ENCODE measurements around the gene MBP.

Gene MBP

GRCh38 chr18:77043541-77044280 lies 88.9 kb downstream of the MBP start:
- no peak for TF ChIP-seq CEBPB (IDR thresholded peaks at IDR 0.05)
- TF ChIP-seq USF1 (IDR thresholded peaks at IDR 0.05) = no peak
- no peak for TF ChIP-seq EP300 (IDR thresholded peaks at IDR 0.05; ENCODE audit: borderline replicate concordance)
- TF ChIP-seq CREB1 (IDR thresholded peaks at IDR 0.05; ENCODE audit: low read depth) = no peak
- TF ChIP-seq EGR1 (IDR thresholded peaks at IDR 0.05) = no peak
- no peak for TF ChIP-seq TAF1 (IDR thresholded peaks at IDR 0.05; ENCODE audit: low read depth)
- no peak for TF ChIP-seq TEAD4 (IDR thresholded peaks at IDR 0.05)
- no peak for TF ChIP-seq REST (IDR thresholded peaks at IDR 0.05; ENCODE audit: low read depth)
- TF ChIP-seq MAX (IDR thresholded peaks at IDR 0.05) = no peak
- no peak for TF ChIP-seq NFIC (IDR thresholded peaks at IDR 0.05)
- no peak for TF ChIP-seq YY1 (IDR thresholded peaks at IDR 0.05; ENCODE audit: low read depth)
- TF ChIP-seq RAD21 (IDR thresholded peaks at IDR 0.05; ENCODE audit: low read depth) = no peak
- TF ChIP-seq TCF12 (IDR thresholded peaks at IDR 0.05; ENCODE audit: low read depth) = no peak
- no peak for TF ChIP-seq ZBTB7A (IDR thresholded peaks at IDR 0.05; ENCODE audit: low read depth)
- no peak for TF ChIP-seq FOXM1 (IDR thresholded peaks at IDR 0.05; ENCODE audit: borderline replicate concordance, low read depth)

- TF ChIP-seq MAX (IDR thresholded peaks at IDR 0.05) (no peak), CREB1 (IDR thresholded peaks at IDR 0.05; ENCODE audit: low read depth) (no peak), TEAD4 (IDR thresholded peaks at IDR 0.05) (no peak), EP300 (IDR thresholded peaks at IDR 0.05; ENCODE audit: borderline replicate concordance) (no peak), TCF12 (IDR thresholded peaks at IDR 0.05; ENCODE audit: low read depth) (no peak), NFIC (IDR thresholded peaks at IDR 0.05) (no peak), EGR1 (IDR thresholded peaks at IDR 0.05) (no peak), USF1 (IDR thresholded peaks at IDR 0.05) (no peak), REST (IDR thresholded peaks at IDR 0.05; ENCODE audit: low read depth) (no peak), CEBPB (IDR thresholded peaks at IDR 0.05) (no peak), YY1 (IDR thresholded peaks at IDR 0.05; ENCODE audit: low read depth) (no peak), TAF1 (IDR thresholded peaks at IDR 0.05; ENCODE audit: low read depth) (no peak), ZBTB7A (IDR thresholded peaks at IDR 0.05; ENCODE audit: low read depth) (no peak), FOXM1 (IDR thresholded peaks at IDR 0.05; ENCODE audit: borderline replicate concordance, low read depth) (no peak), RAD21 (IDR thresholded peaks at IDR 0.05; ENCODE audit: low read depth) (no peak)
Observed at GRCh38 chr18:77042583-77042982, 90.0 kb downstream of the MBP start.

GRCh38 chr18:77039196-77040130 lies 93.1 kb downstream of the MBP start:
- TF ChIP-seq MAX (IDR thresholded peaks at IDR 0.05) (no peak), USF1 (IDR thresholded peaks at IDR 0.05) (no peak), YY1 (IDR thresholded peaks at IDR 0.05; ENCODE audit: low read depth) (no peak), NFIC (IDR thresholded peaks at IDR 0.05) (no peak), CEBPB (IDR thresholded peaks at IDR 0.05) (no peak), RAD21 (IDR thresholded peaks at IDR 0.05; ENCODE audit: low read depth) (no peak), TCF12 (IDR thresholded peaks at IDR 0.05; ENCODE audit: low read depth) (no peak), EGR1 (IDR thresholded peaks at IDR 0.05) (no peak), TAF1 (IDR thresholded peaks at IDR 0.05; ENCODE audit: low read depth) (no peak), TEAD4 (IDR thresholded peaks at IDR 0.05) (no peak)

- TF ChIP-seq RAD21 (IDR thresholded peaks at IDR 0.05; ENCODE audit: low read depth) (no peak), ZBTB7A (IDR thresholded peaks at IDR 0.05; ENCODE audit: low read depth) (no peak), EP300 (IDR thresholded peaks at IDR 0.05; ENCODE audit: borderline replicate concordance) (no peak), EGR1 (IDR thresholded peaks at IDR 0.05) (no peak), FOXM1 (IDR thresholded peaks at IDR 0.05; ENCODE audit: borderline replicate concordance, low read depth) (no peak), TEAD4 (IDR thresholded peaks at IDR 0.05) (no peak), CREB1 (IDR thresholded peaks at IDR 0.05; ENCODE audit: low read depth) (no peak), REST (IDR thresholded peaks at IDR 0.05; ENCODE audit: low read depth) (no peak), USF1 (IDR thresholded peaks at IDR 0.05) (no peak), TCF12 (IDR thresholded peaks at IDR 0.05; ENCODE audit: low read depth) (no peak), TAF1 (IDR thresholded peaks at IDR 0.05; ENCODE audit: low read depth) (no peak), MAX (IDR thresholded peaks at IDR 0.05) (no peak), CEBPB (IDR thresholded peaks at IDR 0.05) (no peak)
Observed at GRCh38 chr18:77038182-77038858, 94.3 kb downstream of the MBP start.
